Mesothelial cell of epicardium (in vitro differentiated cells): ENCODE data around the gene PROX2. TPM values are rescaled to one million over a fixed set of nuclear protein-coding genes. Genes with fewer than 3 reads are reported as not detected.

ENCODE experiments used
- DNase-seq, 2 experiments: peaks; one replicate each; pipeline ENCODE4 v3.0.0; 2021; ENCODE audit warnings: low spot score in 2 of 2; ENCODE audit not compliant: unreplicated experiment in 2 of 2
- H3K27ac Mint-ChIP-seq: 2 replicates; pipeline ENCODE4 v1.8.0; 2021; ENCODE audit warnings: mixed read lengths
- H3K27me3 Mint-ChIP-seq: 2 replicates; pipeline ENCODE4 v1.8.0; 2021; ENCODE audit warnings: low read depth, mixed read lengths
- H3K36me3 Mint-ChIP-seq: 2 replicates; pipeline ENCODE4 v1.8.0; 2021; ENCODE audit warnings: mixed read lengths
- H3K4me1 Mint-ChIP-seq: 2 replicates; pipeline ENCODE4 v1.8.0; 2021; ENCODE audit warnings: mixed read lengths
- H3K4me3 Mint-ChIP-seq: 2 replicates; pipeline ENCODE4 v1.8.0; 2021; ENCODE audit warnings: mild to moderate bottlenecking, moderate library complexity, mixed read lengths
- H3K9me3 Mint-ChIP-seq: 2 replicates; pipeline ENCODE4 v1.8.0; 2021; ENCODE audit warnings: mixed read lengths
- CTCF ChIP-seq: fragments of 200-600 bp; sonication (generic); IDR thresholded peaks from one replicate; pipeline ENCODE4 v1.5.0; 2021; ENCODE audit warnings: antibody characterized with exemption; ENCODE audit not compliant: unreplicated experiment
- total RNA-seq: library from RNA; stranded (reverse); gene quantifications from 3 replicates; pipeline ENCODE4 v1.2.1, GENCODE V29; 2021

Gene PROX2
- total RNA-seq, 1 donor from 2014 or later: not detected

DNA sequence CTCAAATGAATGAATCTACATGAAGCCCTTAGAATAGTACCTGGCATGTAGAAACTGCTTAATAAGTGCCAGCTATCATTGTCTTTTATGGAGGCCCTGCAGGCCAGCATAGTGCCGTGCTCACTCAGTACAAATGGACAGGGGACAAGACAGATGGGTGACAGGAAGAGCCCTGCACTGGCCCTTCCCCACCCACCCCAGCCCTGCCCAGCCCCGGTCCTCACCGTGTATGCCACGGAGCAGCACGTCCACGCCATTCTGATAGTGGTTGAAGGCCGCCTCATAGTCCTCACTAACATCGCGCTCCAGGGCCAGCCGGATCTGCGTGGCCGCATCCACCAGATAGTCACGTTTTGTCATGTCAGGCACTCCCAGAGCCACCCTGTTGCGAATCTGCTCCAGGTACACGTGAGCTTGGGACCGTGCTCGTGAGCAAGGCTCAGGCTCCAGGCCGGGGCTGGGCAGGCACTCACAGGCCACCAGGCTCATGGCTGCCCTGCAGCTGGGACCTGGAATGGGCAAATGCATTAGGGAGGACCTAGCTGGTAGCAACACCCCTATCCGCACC, 45.2 kb upstream of the PROX2 start:
- peaks cover 27% of the 10 kb centered on the region for H3K27me3 Mint-ChIP-seq
- TF ChIP-seq CTCF: no peak
- no peak for DNase-seq
- H3K27ac Mint-ChIP-seq: no peak overlapping the region
- H3K36me3 Mint-ChIP-seq: no peaks in the 10 kb centered on the region
- no peak overlapping the region for H3K4me3 Mint-ChIP-seq
- no peaks in the 10 kb centered on the region for H3K9me3 Mint-ChIP-seq
- no peaks in the 10 kb centered on the region for H3K4me1 Mint-ChIP-seq

DNA sequence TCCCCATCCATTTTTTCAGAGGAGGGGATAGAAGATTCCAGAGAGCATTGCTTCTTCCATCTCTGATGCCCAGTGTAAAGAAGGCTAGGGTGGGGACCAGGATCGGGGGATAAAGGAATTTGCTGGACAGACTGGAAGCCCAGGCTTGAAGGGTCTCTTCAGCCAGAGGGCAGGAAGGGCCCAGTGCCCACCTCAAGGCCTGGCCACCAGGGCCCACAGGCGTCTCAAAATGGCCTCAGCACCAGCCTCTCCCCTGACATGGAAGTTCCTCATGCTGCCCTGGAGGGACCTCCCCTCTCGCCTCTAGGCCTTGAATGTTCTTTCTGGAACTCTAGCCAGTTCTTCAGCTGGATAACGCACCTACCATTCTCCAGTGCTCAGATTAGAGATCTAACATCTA, 44.3 kb upstream of the PROX2 start:
- no peak for TF ChIP-seq CTCF
- Mint-ChIP-seq H3K4me1 (no peaks in the 10 kb centered on the region), H3K27me3 (peaks cover 23% of the 10 kb centered on the region), H3K9me3 (no peaks in the 10 kb centered on the region), H3K4me3 (no peak overlapping the region), H3K36me3 (no peaks in the 10 kb centered on the region), H3K27ac (no peak overlapping the region)
- DNase-seq: no peak

DNA sequence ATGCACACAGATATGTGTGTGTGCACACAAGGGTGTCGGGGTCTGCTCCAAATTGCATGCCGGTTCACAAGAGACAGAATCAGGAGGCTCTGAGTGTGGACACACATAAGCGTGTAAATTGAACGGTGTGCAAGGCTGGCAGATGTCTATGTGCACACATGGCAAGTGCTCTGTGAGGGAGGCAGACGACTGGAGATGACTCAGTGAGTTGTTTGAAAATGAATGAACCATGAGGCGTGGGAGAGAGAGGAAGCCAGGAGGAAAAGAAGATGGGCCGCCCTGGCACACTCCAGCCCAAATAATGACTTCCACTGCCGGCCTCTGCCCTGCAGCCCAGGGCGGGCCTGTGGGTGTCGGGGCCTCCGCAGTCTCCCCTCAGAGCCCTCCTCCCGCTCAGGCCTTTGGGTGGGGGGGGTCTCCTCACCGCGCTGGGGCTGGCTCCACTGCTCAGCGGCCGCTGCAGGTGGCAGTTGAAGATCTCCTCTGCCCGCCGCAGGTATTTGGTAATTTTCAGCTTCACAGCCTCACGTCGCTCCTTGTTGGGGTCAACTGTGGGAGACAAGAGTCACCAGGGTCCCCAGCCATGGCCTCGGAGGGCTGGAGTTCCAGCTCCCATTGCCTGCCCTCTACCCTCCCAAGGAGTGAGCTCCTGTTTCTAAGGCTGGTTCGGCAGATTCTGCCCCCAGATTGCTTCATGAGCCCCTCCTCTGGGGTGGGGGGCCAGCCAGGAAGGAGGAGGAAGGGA, 43.6 kb upstream of the PROX2 start:
- no peak overlapping the region for H3K27ac Mint-ChIP-seq
- H3K9me3 Mint-ChIP-seq: no peaks in the 10 kb centered on the region
- no peaks in the 10 kb centered on the region for H3K4me1 Mint-ChIP-seq
- peaks cover 17% of the 10 kb centered on the region for H3K27me3 Mint-ChIP-seq
- no peak for TF ChIP-seq CTCF
- H3K36me3 Mint-ChIP-seq: no peaks in the 10 kb centered on the region
- H3K4me3 Mint-ChIP-seq: no peak overlapping the region
- no peak for DNase-seq

DNA sequence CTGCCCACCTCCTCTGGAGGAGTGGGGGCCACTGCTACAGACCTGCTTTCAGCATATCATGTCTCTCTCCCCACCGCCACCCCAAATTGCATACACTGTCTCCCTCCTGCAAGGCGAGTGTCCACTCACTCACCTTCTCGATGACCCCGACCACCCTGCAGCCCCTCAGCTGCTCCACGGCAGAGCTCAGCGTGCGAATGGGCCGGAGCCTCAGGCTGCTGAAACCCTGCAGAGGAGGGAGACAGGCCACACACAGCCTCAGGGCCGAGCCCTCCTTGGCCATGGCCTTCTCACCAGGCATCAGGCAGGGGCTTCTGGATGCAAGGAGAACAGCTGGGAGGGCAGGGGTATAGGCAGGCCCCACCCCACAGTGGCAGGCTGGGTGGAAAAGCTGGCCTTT, 42.4 kb upstream of the PROX2 start:
- Mint-ChIP-seq H3K36me3 (no peaks in the 10 kb centered on the region), H3K27ac (no peak overlapping the region), H3K27me3 (peaks cover 9% of the 10 kb centered on the region), H3K4me1 (peaks cover 2% of the 10 kb centered on the region), H3K9me3 (no peaks in the 10 kb centered on the region), H3K4me3 (no peak overlapping the region)
- no peak for TF ChIP-seq CTCF
- no peak for DNase-seq

DNA sequence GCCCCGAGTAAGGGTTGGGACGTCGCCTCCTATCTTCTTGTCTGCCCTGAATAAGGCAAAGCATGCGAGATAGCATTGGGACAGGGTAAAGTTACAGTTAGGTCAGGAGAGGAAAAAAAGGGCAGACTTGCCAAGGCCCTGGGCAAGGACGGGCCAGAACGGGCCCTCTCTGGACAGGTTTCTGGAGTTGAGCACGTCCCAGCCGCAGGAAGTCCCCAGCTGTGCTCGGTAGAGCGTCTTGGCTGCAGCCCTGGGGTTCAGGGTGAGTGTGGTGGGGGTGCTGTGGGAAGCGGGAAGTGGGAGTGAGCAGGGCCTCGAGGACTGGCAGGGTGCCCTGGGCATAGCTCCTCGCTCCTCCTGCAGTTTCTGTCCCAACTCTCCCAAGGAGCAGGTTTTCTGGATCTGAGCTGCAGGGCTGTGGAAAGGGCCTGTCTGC, 41.7 kb upstream of the PROX2 start:
- Mint-ChIP-seq H3K36me3 (no peaks in the 10 kb centered on the region), H3K9me3 (no peaks in the 10 kb centered on the region), H3K27ac (peak overlapping the region; percentile 31), H3K4me1 (peaks cover 2% of the 10 kb centered on the region), H3K27me3 (peaks cover 9% of the 10 kb centered on the region), H3K4me3 (no peak overlapping the region)
- no peak for TF ChIP-seq CTCF
- DNase-seq: no peak
